ENCODE data around the gene RPS27. TPM values are rescaled to one million over a fixed set of nuclear protein-coding genes. Genes with fewer than 3 reads are reported as not detected.

The RPS27 gene
- 2,063 and 2,282 TPM in 2 replicates for total RNA-seq (2014; rRNA removed; shearing (Covaris generic))

DNA sequence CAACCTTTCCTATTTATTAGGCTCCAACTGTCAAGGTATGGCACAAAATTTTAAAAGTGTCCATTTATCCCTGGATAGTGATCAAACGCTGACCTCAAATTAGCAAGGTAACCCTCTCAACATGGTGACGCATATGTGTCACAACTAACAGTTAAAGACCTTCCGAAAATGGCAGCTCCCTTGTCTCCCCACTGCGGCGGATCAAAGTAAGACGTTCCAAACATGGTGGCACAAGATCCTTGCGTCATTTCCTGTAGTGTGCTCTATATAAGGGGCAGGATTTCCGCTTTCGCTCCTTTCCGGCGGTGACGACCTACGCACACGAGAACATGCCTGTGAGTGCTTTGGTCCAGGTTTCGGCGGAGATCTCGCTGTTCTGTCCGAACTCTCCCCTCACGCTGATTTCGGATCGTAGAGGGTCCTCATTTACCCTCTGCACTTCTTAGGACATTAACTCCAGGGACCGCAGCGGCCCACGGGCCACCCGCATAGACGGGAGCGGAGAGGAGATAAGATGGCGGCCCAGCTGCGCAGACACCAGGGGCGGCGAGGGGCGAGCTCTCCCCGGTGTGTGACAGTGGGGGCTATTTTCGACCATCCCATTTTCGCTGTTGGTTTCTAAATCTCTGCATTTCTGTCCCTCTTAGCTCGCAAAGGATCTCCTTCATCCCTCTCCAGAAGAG is at the start of gene RPS27:
TSS of gene RPS27 (plus strand) at position 295 of the 683 bp plus-strand sequence. CDS start at position 330, 35 bp downstream.
- DNase-seq (ENCODE audit: low spot score), result peak; percentile 99

GRCh38 chr1:153941826-153942725 is 48.5 kb upstream of the RPS27 start:
- DNase-seq (ENCODE audit: low spot score), result no peak

DNA sequence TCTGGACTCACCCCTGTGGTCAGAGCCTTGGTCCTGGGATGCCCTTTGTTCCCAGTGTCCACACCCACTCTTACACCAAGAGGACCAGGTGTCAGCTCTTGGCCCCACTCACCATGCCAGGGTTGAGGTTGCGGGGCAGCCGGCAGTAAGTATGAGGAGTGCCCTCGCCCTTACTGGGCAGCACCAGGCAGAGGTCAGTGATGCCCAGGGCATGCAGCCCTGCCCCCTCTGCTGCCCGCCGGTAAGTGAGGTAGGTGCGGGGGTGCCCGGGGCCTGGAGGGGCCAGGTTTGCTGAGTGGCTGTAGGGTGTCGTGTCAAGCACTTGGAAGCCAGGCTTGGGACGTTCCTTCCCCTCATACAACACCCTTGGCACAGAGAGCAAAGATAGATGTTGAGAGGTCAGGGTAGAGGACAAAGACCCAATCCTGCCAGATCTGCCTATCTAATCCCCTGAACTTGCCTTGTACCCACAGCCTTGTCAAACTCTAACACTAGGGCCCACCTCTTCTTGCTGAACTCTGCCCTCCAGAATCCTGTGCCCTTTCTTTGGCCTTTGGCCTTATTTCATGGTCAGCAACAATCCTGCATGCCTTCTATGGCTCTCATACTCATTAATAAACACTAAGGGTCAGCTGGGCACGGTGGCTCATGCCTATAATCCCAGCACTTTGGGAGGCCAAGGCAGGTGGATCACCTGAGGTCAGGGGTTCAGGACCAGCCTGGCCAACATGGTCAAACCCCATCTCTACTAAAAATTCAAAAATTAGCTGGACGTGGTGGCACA is 47.6 kb upstream of the RPS27 start:
- DNase-seq (ENCODE audit: low spot score), result no peak

DNA sequence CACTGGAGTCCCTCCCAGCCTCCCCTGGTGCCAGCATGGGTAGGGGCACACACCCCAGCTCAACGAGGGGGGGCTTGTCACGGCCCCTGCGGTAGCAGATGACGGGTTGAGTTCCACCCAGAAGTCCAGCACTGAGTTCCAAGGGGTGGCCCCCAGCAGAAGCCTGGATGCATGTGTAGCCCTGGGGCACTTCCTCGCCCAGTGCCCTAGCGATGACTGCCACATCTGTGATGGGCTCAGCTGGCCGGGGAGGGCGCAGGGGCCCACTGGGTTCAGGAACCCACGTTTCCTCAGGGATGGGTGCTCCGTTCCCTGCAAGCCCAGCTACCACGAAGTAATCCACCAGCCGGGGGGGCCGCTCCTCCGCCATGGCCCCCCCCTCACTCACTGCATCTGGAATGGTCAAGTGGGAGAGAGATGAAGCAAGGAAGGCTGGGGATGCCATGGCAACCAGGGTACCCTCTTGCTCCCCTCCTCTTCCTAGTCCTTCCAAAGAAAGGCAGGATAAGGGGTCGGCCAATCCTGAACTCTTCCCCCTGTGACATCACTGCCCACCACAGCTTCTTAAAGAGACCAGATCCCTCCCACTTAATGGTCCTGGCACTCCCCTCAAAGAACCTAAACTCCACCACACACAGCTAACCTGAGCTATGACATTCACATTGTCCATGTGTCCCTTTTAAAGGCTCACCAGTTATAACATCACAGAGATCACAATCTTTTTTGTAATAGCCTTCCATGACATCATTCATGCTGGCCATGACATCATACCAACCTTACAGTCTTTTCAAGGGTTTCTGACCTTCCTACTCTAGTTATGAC is 46.3 kb upstream of the RPS27 start:
- no peak for DNase-seq (ENCODE audit: low spot score)

GRCh38 chr1:153944827-153945117 is 45.8 kb upstream of the RPS27 start:
- DNase-seq (ENCODE audit: low spot score), result no peak

DNA sequence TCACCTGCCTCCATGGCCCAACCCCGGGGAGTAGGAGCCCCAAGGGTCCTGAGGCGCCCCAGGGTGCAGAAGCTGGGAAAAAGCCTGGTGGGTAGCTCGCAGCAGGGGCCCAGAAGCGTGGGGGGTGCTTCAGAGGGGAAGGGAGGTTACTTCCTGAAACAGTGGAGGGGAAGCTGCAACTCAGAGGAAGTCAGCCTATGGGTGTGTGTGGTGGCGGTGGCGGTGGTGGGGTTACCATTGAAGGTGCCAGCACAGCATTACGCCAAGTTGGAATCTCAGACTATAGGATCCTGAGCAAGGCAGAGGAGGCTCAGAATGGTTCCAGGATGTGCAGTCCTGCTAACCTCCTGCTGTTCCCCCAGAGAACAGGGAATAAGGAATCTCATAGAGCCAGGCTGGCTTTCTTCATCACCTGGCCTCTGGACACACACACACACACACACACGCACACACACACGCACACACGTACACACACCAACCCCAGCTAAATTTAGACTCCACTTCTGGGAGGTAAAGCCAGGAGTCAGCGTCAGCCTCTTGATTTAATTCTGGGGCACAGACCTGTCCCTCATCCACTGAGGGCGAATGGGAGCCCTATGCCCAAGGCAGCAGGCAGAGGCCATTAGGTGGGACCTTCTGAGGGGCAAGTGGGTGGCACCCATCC is 45.3 kb upstream of the RPS27 start:
- peak; percentile 41 for DNase-seq (ENCODE audit: low spot score)

DNA sequence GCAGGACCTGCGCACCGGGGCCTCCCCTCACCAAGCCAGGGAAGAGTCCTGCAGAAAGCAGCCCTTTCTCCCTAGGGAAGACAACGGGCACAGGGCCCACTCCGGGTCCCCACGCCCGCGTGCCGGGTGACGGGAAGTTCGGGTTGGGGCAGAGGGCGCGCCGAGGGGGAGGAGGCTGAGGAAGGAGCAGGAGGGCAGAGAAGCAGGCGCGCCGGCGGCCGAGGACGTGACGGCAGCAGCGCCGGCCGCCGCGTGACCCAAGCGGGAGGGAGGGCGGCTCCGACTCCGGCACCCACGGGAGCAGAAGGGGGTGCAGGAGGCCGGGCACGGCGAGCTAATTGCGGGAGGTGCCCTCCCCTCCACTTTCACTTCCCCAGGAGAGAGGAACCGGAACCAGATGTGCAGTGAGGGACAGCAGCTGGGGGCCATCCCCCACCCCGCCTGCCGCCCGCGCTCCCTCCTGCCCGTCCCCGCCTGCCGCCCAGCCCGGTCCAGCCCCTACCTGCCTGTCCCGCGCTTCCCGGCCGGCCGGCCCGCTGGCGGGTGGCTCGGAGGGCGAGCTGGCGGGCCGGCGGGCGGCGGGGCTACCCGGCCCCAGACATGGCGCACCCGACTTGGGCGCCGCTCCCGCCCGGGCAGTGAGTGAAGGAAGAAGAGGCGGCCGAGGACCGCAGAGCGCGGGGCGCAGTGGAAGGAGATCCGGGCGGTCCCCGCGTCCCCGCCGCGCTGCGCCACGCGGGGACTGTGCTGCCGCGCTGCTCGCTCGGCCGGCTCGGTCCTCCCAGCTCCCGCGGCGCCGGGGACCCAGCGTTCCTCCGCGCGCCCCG is 44.6 kb upstream of the RPS27 start:
- peak; percentile 65 for DNase-seq (ENCODE audit: low spot score)

- peak; percentile 85 for DNase-seq (ENCODE audit: low spot score)
Observed at GRCh38 chr1:153946622-153947241, 43.8 kb upstream of the RPS27 start, which contains the start of gene DENND4B. TSS of gene DENND4B (minus strand) at chr1:153946718. CDS start at chr1:153944374, 2,344 bp downstream.

- no peak for DNase-seq (ENCODE audit: low spot score)
Observed at GRCh38 chr1:153951183-153951582, 39.4 kb upstream of the RPS27 start.

DNA sequence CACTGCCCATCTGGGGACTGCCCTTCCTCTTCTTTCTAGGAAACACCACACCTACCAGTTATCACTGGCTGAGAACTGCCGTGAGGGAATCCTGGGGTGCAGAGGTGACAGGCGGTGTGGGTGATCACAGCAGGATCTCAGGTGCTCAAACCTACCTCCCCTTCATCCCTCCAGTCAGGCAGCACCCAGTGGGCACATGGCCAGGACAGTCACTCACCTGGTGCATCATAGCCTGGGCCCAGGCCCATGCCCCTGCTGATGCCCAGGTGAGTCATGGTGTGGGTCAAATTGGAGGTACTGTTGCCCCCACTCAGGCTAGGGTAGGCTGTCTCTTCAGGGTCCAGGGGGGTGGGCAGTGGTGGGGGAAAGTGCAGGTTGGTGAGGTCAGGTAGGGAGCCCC is 38.8 kb upstream of the RPS27 start:
- no peak for DNase-seq (ENCODE audit: low spot score)

GRCh38 chr1:153953859-153954365 is 36.6 kb upstream of the RPS27 start:
- no peak for DNase-seq (ENCODE audit: low spot score)

- DNase-seq (ENCODE audit: low spot score), result no peak
Observed at GRCh38 chr1:153954826-153955225, 35.7 kb upstream of the RPS27 start.

GRCh38 chr1:153956997-153957715 is 33.4 kb upstream of the RPS27 start:
- no peak for DNase-seq (ENCODE audit: low spot score)

- no peak for DNase-seq (ENCODE audit: low spot score)
Observed at GRCh38 chr1:153957744-153958110, 32.8 kb upstream of the RPS27 start.

- DNase-seq (ENCODE audit: low spot score), result peak; percentile 98
Observed at GRCh38 chr1:153958111-153958960, 32.2 kb upstream of the RPS27 start, which contains the start of gene CRTC2. TSS of gene CRTC2 (minus strand) at chr1:153958612. CDS start at chr1:153958497, 115 bp downstream.

GRCh38 chr1:153958961-153959260 is 31.7 kb upstream of the RPS27 start:
- DNase-seq (ENCODE audit: low spot score), result no peak

- no peak for DNase-seq (ENCODE audit: low spot score)
Observed at GRCh38 chr1:153959454-153959853, 31.1 kb upstream of the RPS27 start.

- no peak for DNase-seq (ENCODE audit: low spot score)
Observed at GRCh38 chr1:153960206-153960605, 30.4 kb upstream of the RPS27 start.

Data from HT-29 (cell line).